IPS-NIHi7 (cell line): Measurements from ENCODE around the gene GDPGP1.
A peak's percentile ranks its signal among the peaks of the same experiment; 100 is the strongest.
"Not testable (repeated sequence)": the region's sequence is repeated elsewhere in the genome, so short reads cannot be mapped to it uniquely, and the experiment has no call there.

Experiments
- DNase-seq: peaks from one replicate; pipeline ENCODE4 v3.0.0; 2012; ENCODE audit warnings: mixed read lengths; ENCODE audit errors: extremely low spot score

Gene GDPGP1, protein sequence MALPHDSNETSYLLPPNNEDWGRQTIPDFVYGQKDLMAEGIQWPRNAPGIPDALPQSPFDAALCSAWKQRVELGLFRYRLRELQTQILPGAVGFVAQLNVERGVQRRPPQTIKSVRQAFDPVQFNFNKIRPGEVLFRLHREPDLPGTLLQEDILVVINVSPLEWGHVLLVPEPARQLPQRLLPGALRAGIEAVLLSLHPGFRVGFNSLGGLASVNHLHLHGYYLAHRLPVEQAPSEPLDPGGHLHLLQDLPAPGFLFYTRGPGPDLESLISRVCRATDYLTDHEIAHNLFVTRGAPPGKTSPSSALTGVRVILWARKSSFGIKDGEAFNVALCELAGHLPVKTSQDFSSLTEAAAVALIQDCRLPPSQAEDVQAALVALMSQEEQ

DNA sequence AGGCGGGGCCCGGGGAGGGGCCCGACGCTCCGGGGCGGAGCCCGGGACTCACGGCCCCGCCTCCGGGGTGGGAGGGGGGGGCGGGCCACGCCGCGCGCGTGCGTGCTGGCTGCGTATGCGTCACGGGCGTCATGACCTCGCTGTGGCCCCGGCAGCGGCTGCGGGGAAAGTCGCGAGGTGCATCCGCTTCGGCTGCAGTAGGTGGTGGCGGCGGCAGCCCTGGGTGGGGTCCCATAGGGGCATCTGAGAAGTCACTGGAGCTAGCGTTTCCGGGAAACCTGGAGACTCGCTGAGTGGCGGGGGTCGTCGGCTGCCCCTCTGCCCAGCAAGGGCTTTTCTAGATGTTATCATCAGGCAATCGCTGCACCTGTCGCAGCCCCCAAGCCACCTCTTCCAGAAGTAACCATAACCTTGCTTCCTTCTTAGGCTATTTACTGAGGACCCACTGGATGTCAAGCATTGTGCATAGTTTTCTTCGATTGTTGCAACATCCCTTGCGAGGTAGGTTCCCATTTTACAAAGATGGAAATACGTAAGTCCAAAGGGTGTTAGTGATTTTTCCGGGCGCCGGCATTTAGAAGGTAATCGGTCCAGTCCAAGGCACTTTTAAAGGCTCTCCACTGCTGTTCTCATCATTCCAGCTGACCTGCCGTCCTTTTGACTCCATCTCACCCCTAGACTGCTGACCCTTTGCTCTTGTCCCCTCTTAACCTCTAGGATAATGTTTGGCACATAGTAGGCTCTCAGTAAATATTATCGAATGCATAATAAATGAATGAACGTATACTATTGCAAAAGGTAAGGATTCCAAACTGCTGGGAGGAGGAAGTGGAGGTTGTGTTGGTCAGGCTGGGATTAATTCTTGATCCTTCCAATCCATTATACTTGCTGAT is at the start of gene GDPGP1:
Gene GDPGP1, plus strand, starts transcription at position 114 of the 893 bp plus-strand sequence. CDS start 6,700 bp downstream, outside the sequence.
- DNase-seq = no peak

- peak; percentile 80 for DNase-seq
These were observed 49.0 kb upstream of the GDPGP1 start for GRCh38 chr15:90184786-90185704.

GRCh38 chr15:90187257-90187868 is 46.6 kb upstream of the GDPGP1 start:
- DNase-seq = no peak

DNA sequence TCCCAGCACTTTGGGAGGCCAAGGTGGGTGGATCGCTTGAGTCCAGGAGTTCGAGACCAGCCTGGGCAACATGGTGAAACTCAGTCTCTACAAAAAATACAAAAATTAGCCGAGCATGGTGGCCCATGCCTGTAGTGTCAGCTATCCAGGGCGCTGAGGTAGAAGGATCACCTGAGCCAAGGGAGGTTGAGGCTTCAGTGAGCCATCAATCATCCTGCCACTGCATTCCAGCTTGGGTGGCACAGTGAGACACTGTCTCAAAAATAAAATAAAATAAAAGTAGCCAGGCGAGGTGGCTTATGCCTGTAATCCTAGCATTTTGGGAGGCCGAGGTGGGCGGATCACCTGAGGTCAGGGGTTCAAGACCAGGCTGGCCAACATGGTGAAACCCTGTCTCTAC is 45.9 kb upstream of the GDPGP1 start:
- not testable (repeated sequence) for DNase-seq

DNA sequence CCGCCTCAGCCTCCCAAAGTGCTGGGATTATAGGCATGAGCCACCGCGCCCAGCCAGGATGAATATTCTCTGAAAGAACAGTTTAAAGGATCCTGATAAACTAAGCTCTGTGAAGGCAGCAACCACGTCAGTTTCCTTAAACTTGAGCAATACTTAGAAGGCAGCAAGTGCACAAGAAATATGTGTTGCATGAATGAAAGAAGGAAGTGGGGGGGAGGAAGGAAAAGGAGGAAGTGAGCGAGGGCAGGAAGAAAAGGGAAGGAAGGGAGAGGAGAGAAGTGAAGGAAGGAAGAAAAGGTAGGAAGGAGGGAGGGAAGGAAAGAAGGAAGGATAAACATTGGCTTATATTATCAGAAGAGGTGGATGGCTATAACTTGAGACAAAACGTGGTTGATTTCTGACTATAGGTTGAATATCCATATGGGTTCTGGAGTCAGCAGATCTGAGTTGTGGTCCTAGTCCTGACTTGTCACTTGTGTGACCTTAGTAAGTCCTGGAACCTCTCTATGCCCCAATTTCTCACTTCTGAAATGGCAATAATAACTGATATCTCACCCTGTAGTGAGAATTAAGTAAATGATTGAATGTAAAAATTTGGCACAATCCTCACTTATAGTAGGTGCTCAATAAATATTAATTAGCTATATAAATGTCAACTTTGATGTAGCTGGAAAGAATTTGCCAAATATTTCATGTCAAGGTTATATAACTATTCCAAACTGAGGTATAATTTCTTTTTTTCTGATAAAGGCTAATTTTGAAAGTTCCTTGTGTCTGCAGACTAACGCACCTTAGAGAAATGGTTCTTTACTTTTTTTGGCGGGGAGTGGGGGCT is 44.9 kb upstream of the GDPGP1 start:
- DNase-seq = no peak

DNA sequence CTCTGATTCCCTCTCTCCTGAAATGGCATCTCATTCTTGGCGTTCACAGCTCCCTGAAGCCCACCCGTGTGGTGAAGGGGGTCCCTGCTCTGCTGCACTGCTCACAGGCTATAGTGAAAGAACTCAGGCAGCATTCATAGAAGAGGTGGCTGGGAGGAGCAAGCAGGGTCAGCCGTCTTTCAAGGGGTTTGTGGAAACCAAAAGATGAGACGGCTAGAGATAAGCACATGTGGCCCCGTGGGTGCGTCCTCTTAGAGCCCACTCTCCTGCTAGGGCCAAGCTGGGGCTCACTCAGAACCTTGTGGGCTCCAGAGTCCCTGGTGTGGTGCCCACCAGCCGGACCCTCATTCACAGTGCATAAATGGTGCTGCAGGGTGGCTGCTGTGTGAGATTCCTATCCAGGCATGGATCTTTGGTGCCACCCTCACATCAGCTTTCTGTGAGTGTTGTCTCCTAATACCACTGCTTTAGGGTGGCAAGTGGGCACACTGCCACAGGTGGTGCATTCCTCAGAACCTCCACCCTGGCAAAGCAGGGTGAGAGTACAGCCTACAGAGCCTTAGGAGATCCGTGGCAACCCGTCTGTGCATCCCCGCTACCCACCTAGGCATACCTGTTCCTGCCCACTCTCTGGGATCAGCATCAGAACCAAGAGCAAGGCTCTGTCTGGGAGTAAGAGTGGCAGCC is 44.1 kb upstream of the GDPGP1 start:
- no peak for DNase-seq

- DNase-seq = no peak
These were observed 43.2 kb upstream of the GDPGP1 start for GRCh38 chr15:90190606-90191343.

GRCh38 chr15:90191344-90191687 is 42.7 kb upstream of the GDPGP1 start:
- no peak for DNase-seq

- peak; percentile 10 for DNase-seq
These were observed 42.1 kb upstream of the GDPGP1 start for GRCh38 chr15:90191794-90192509.

- no peak for DNase-seq
These were observed 40.8 kb upstream of the GDPGP1 start for GRCh38 chr15:90192961-90193786.

GRCh38 chr15:90194655-90195054 is 39.4 kb upstream of the GDPGP1 start:
- DNase-seq = no peak

DNA sequence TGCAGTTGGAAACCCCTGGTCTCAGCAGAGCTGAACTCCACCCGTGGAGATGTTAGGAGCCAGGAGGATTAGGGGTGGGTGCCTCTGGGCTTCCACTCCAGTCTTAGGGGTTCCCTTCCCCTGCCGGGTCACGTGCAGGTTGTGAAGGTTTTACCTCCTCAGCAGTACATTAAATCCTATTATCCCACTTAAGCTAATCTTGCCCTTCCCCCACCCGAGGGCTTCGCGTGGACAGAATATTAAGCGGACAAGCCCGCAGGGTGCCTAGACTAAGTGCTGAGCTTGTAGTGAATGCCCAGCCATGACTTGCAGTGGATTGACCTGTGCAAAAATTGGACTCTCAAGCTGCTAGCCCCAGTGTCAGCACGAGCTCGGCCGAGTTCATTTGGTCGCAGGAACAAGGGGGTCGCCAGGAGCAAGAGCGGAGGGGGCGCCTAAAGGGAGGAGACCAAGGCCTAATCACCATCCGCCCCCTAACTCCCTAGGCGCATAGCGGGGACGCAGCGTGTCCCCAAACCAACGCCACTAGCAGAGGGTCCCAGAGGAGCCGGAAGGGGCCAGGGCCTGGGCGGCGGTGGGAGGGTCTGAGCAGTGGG is 33.4 kb upstream of the GDPGP1 start:
- no peak for DNase-seq

- DNase-seq = peak; percentile 95
These were observed 32.7 kb upstream of the GDPGP1 start, which contains the start of gene SEMA4B for GRCh38 chr15:90201130-90201943. Gene SEMA4B (plus strand): TSS chr15:90201330. CDS start chr15:90201579, 249 bp downstream.

DNA sequence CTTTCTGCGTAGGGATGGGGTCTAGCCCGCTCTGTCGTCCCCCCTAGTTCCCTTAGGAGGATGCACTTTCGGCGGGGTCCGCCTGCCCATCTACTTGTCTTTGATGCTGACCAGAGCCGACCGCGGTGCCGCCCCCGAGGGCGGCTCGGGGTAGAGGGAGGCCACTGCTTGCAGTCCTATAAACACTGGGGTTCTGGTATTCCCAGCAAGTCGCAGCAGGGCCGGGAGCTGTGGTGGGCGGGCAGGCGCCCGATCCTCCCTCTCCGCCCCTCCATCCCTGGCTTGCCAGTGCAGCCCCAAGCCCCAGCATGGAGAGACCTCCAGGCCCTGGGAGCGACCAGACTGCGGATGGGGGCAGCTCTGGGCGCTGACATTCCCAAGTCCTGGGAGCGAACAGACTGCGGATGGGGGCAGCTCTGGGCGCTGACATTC is 32.0 kb upstream of the GDPGP1 start:
- DNase-seq = peak; percentile 61

DNA sequence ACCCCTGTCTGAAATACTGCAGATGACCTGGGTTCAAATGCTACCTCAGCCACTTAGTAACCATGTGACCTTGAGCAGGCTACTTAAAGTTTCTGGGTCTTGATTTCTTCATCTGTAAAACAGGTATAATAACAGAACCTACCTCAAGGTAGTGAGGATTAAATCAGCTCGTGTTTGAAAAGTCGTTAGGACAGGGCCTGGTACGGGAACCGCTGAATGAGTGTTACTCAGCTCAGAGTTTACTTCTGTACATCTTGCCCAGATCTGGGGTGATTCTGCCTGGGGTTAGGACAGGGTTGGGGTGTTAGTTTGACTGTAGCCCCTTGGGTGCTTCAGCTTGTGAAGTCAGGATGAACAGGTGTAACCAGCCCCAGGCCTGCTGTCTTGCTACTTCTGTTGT is 31.1 kb upstream of the GDPGP1 start:
- DNase-seq = no peak

- no peak for DNase-seq
These were observed 30.5 kb upstream of the GDPGP1 start for GRCh38 chr15:90203473-90203872.
